HEK293 (cell line): ENCODE data around the gene SAMD1.

Experiments
- CTCF ChIA-PET: fragments of 350-600 bp; formaldehyde crosslinking; extraction: SDS; loops from one replicate; lab custom pipeline; 2021; ENCODE audit warnings: antibody characterized with exemption; lab: Yijun Ruan, JAX
- POLR2A ChIA-PET: fragments of 300-600 bp; formaldehyde crosslinking; extraction: SDS; loops from one replicate; lab custom pipeline; 2020; ENCODE audit warnings: antibody characterized with exemption, inconsistent platforms; lab: Yijun Ruan, JAX
- H3K27ac ChIP-seq: fragments of 200-500 bp; sonication (Bioruptor generic); 2 replicates; pipeline ENCODE4 v1.5.1; 2014; ENCODE audit warnings: low read depth, low read length, control low read depth, inconsistent platforms; ENCODE audit errors: extremely low read depth
- H3K36me3 ChIP-seq, 2 experiments: fragments of 200-500 bp in 1 of 2; sonication (Bioruptor generic) in 1 of 2; 1 replicate in 1 of 2; 2 replicates in 1 of 2; pipeline ENCODE4 v1.5.1; 2014 to 2017; ENCODE audit warnings: inconsistent platforms in 2 of 2, low read length in 2 of 2; ENCODE audit not compliant: control insufficient read depth in 2 of 2, insufficient read depth in 1 of 2
- H3K4me1 ChIP-seq: fragments of 200-500 bp; sonication (Bioruptor generic); 2 replicates; pipeline ENCODE4 v1.5.1; 2014; ENCODE audit warnings: mild to moderate bottlenecking, low read length, inconsistent platforms; ENCODE audit not compliant: control insufficient read depth, insufficient read depth
- H3K4me3 ChIP-seq: 2 replicates; pipeline ENCODE4 v1.5.1; 2011; ENCODE audit warnings: low read depth, mild to moderate bottlenecking, control low read depth, low read length, moderate library complexity
- H3K9me3 ChIP-seq: fragments of 200-500 bp; sonication (Bioruptor generic); 2 replicates; pipeline ENCODE4 v1.5.1; 2014; ENCODE audit warnings: low read depth, low read length, inconsistent platforms; ENCODE audit not compliant: control insufficient read depth, insufficient read depth
- HOXC10 ChIP-seq: sonication (generic); formaldehyde crosslinking; IDR thresholded peaks from 2 replicates; pipeline ENCODE4 v1.8.1; 2023; ENCODE audit warnings: mild to moderate bottlenecking, missing genetic modification reagents
- OVOL3 ChIP-seq: fragments of 450-650 bp; formaldehyde crosslinking; IDR thresholded peaks from 2 replicates; pipeline ENCODE4 v1.5.1; 2016; ENCODE audit warnings: missing biosample characterization, missing genetic modification characterization
- ZBTB21 ChIP-seq: fragments of 450-650 bp; formaldehyde crosslinking; IDR thresholded peaks from 2 replicates; pipeline ENCODE4 v1.5.1; 2017; ENCODE audit warnings: missing biosample characterization, missing genetic modification characterization
- ZFHX2 ChIP-seq: fragments of 450-650 bp; formaldehyde crosslinking; conservative IDR thresholded peaks from 2 replicates; pipeline ENCODE4 v1.5.1; 2016; ENCODE audit warnings: missing biosample characterization, missing genetic modification characterization
- ZIC2 ChIP-seq: fragments of 450-650 bp; formaldehyde crosslinking; IDR thresholded peaks from 2 replicates; pipeline ENCODE4 v1.5.1; 2016; ENCODE audit warnings: missing biosample characterization, missing genetic modification characterization
- ZNF10 ChIP-seq: fragments of 450-650 bp; formaldehyde crosslinking; IDR thresholded peaks from 2 replicates; pipeline ENCODE4 v1.5.1; 2017; ENCODE audit warnings: missing biosample characterization, missing genetic modification characterization
- ZNF175 ChIP-seq: fragments of 450-650 bp; formaldehyde crosslinking; IDR thresholded peaks from 2 replicates; pipeline ENCODE4 v1.5.1; 2016; ENCODE audit warnings: missing biosample characterization, missing genetic modification characterization
- ZNF266 ChIP-seq: fragments of 450-650 bp; formaldehyde crosslinking; IDR thresholded peaks from 2 replicates; pipeline ENCODE4 v1.5.1; 2016; ENCODE audit warnings: missing biosample characterization, missing genetic modification characterization, low read depth
- ZNF354C ChIP-seq: fragments of 450-650 bp; formaldehyde crosslinking; IDR thresholded peaks from 2 replicates; pipeline ENCODE4 v1.5.1; 2016; ENCODE audit warnings: missing biosample characterization, missing genetic modification characterization, low read depth, borderline replicate concordance
- ZNF510 ChIP-seq: fragments of 450-650 bp; formaldehyde crosslinking; IDR thresholded peaks from 2 replicates; pipeline ENCODE4 v1.5.1; 2018; ENCODE audit warnings: mild to moderate bottlenecking, missing genetic modification characterization, missing biosample characterization; ENCODE audit not compliant: insufficient replicate concordance
- ZNF544 ChIP-seq: fragments of 450-650 bp; formaldehyde crosslinking; IDR thresholded peaks from 2 replicates; pipeline ENCODE4 v1.5.0; 2017; ENCODE audit warnings: missing biosample characterization, missing genetic modification characterization
- ZNF561 ChIP-seq: fragments of 450-650 bp; IDR thresholded peaks from 2 replicates; pipeline ENCODE4 v1.5.1; 2018; ENCODE audit warnings: missing biosample characterization, missing genetic modification characterization, borderline replicate concordance
- ZNF610 ChIP-seq: fragments of 450-650 bp; formaldehyde crosslinking; IDR thresholded peaks from 2 replicates; pipeline ENCODE4 v1.5.1; 2016; ENCODE audit warnings: missing biosample characterization, missing genetic modification characterization, borderline replicate concordance
- ZNF629 ChIP-seq: fragments of 450-650 bp; formaldehyde crosslinking; IDR thresholded peaks from 2 replicates; pipeline ENCODE4 v1.5.1; 2017; ENCODE audit warnings: missing biosample characterization, missing genetic modification characterization
- ZNF660 ChIP-seq: fragments of 450-650 bp; IDR thresholded peaks from 2 replicates; pipeline ENCODE4 v1.5.1; 2018; ENCODE audit warnings: missing biosample characterization, mild to moderate bottlenecking, missing genetic modification characterization
- ZNF701 ChIP-seq: fragments of 450-650 bp; formaldehyde crosslinking; IDR thresholded peaks from 2 replicates; pipeline ENCODE4 v1.5.1; 2016; ENCODE audit warnings: missing biosample characterization, missing genetic modification characterization
- ZNF776 ChIP-seq: fragments of 450-650 bp; formaldehyde crosslinking; IDR thresholded peaks from 2 replicates; pipeline ENCODE4 v1.5.0; 2017; ENCODE audit warnings: missing biosample characterization, missing genetic modification characterization, borderline replicate concordance
- ZSCAN30 ChIP-seq: fragments of 450-650 bp; IDR thresholded peaks from 2 replicates; pipeline ENCODE4 v1.5.1; 2018; ENCODE audit warnings: missing biosample characterization, mild to moderate bottlenecking, missing genetic modification characterization, moderate library complexity
- TF ChIP-seq, protein P1 (sequence below): fragments of 450-650 bp; formaldehyde crosslinking; IDR thresholded peaks from 2 replicates; pipeline ENCODE4 v1.5.1; 2016; ENCODE audit warnings: missing biosample characterization, missing genetic modification characterization, low read depth
- TF ChIP-seq, protein P2 (sequence below): fragments of 450-650 bp; formaldehyde crosslinking; IDR thresholded peaks from 2 replicates; pipeline ENCODE4 v1.5.1; 2016; ENCODE audit warnings: missing biosample characterization, missing genetic modification characterization
- TF ChIP-seq, protein P3 (sequence below): fragments of 450-650 bp; formaldehyde crosslinking; conservative IDR thresholded peaks from 2 replicates; pipeline ENCODE4 v1.5.1; 2016; ENCODE audit warnings: low read depth, missing biosample characterization, missing genetic modification characterization
- TF ChIP-seq, protein P4 (sequence below): fragments of 450-650 bp; formaldehyde crosslinking; IDR thresholded peaks from 2 replicates; pipeline ENCODE4 v1.5.1; 2016; ENCODE audit warnings: missing biosample characterization, missing genetic modification characterization
- TF ChIP-seq, protein P5 (sequence below): fragments of 450-650 bp; formaldehyde crosslinking; IDR thresholded peaks from 2 replicates; pipeline ENCODE4 v1.5.1; 2016; ENCODE audit warnings: missing biosample characterization, missing genetic modification characterization

SAMD1 gene

DNA sequence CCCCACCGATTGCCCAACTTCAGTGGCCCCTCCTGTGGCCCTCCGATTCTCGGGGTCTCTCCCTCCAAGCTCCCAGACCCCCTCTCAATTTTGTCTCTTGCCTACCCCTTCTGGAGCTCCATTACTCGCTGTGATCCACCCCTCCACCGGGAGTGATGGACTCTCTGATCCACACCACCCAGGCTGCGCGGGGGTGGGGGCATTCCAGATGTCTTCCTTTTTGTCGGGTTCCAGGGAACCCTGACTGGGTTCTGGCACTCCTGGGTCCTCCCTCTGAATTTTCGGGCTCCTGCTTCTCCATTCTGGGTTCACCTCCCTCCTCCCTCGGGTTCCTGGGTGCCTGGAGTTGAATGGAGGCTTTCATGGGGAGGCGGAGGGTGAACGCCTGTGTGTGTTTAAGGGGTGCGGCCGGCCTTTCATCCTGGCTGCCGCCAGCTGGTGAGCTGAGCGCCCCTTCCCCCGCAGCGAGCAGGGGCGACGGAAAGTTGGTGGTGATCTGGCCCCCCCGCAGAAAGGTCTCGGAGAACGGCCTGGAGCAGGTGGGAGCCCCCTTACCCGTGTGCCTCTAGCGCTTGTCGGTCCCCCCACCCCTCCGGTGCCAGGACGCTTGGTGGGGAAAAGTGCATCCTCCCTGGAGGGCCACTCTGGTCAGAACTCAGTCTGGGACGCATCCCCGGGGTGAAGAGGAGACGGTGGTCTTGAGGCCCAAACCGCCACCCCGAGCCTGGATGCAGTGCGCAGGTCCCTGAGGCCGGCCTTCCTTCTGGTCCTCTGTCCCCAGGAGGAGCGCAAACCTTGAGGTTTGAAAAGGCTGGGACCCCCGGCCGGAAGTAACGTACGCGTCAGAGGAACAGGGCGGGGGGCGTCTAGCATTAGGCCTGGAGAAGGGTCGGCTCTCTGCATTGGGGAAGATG is 16.4 kb downstream of the SAMD1 start (continued):
- TF ChIP-seq, protein P1, sequence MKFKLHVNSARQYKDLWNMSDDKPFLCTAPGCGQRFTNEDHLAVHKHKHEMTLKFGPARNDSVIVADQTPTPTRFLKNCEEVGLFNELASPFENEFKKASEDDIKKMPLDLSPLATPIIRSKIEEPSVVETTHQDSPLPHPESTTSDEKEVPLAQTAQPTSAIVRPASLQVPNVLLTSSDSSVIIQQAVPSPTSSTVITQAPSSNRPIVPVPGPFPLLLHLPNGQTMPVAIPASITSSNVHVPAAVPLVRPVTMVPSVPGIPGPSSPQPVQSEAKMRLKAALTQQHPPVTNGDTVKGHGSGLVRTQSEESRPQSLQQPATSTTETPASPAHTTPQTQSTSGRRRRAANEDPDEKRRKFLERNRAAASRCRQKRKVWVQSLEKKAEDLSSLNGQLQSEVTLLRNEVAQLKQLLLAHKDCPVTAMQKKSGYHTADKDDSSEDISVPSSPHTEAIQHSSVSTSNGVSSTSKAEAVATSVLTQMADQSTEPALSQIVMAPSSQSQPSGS (tag by site-specific recombination), result no peak
- TF ChIP-seq ZNF561, result no peak
- TF ChIP-seq, protein P2, sequence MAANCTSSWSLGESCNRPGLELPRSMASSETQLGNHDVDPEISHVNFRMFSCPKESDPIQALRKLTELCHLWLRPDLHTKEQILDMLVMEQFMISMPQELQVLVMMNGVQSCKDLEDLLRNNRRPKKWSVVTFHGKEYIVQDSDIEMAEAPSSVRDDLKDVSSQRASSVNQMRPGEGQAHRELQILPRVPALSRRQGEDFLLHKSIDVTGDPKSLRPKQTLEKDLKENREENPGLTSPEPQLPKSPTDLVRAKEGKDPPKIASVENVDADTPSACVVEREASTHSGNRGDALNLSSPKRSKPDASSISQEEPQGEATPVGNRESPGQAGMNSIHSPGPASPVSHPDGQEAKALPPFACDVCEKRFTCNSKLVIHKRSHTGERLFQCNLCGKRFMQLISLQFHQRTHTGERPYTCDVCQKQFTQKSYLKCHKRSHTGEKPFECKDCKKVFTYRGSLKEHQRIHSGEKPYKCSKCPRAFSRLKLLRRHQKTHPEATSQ (tag by site-specific recombination), result no peak
- TF ChIP-seq, protein P3, sequence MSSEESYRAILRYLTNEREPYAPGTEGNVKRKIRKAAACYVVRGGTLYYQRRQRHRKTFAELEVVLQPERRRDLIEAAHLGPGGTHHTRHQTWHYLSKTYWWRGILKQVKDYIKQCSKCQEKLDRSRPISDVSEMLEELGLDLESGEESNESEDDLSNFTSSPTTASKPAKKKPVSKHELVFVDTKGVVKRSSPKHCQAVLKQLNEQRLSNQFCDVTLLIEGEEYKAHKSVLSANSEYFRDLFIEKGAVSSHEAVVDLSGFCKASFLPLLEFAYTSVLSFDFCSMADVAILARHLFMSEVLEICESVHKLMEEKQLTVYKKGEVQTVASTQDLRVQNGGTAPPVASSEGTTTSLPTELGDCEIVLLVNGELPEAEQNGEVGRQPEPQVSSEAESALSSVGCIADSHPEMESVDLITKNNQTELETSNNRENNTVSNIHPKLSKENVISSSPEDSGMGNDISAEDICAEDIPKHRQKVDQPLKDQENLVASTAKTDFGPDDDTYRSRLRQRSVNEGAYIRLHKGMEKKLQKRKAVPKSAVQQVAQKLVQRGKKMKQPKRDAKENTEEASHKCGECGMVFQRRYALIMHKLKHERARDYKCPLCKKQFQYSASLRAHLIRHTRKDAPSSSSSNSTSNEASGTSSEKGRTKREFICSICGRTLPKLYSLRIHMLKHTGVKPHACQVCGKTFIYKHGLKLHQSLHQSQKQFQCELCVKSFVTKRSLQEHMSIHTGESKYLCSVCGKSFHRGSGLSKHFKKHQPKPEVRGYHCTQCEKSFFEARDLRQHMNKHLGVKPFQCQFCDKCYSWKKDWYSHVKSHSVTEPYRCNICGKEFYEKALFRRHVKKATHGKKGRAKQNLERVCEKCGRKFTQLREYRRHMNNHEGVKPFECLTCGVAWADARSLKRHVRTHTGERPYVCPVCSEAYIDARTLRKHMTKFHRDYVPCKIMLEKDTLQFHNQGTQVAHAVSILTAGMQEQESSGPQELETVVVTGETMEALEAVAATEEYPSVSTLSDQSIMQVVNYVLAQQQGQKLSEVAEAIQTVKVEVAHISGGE (tag by site-specific recombination), result no peak
- peak; percentile 28; the same call in 1 of the 2 replicates for TF ChIP-seq ZFHX2 (tag by site-specific recombination)
- no peak for TF ChIP-seq ZNF776 (tag by site-specific recombination)
- TF ChIP-seq ZNF544 (tag by site-specific recombination), result no peak
- no peak for TF ChIP-seq ZNF266 (tag by site-specific recombination)

DNA sequence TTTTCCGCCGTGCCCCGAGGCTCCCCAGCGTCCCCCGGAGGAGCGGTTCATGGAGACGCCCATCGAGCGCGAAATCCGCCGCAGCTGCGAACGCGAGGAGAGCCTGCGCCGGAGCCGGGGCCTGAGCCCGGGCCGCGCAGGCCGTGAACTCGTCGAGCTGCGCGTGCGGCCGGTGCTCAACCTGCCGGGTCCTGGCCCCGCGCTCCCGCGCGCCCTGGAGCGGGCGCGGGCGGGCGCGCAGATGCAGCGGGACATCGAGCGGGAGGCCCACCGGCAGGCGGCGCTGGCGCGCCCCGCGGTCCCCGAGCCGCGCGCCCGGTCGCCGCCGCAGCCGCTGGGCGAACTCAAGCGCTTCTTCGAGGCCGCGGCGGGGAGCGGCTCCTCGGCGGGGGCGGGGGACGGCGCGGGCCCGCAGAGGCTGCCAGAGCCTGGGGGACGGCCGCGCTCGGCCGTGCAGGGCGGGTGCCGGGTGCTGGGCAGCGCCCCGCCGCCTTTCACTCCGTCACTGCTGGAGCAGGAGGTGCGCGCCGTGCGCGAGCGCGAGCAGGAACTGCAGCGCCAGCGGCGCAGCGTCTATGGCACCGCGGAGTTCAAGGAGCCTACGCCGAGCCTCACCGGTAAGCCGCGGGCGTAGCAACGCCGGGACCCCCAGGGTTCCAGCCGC is 17.2 kb downstream of the SAMD1 start:
- CTCF ChIA-PET, result interaction anchor here (0.6 to 6.2 kb wide), 16 partner anchors 8 to 283 kb away, joined by 3 to 80 read pairs (median 4); partner anchors contain the start of genes IL27RA and PALM3
- no peaks in the 10 kb centered on the region for H3K36me3 ChIP-seq
- peak overlapping the region; percentile 57 for H3K4me3 ChIP-seq
- no peaks in the 10 kb centered on the region for H3K4me1 ChIP-seq
- peak overlapping the region; percentile 44; the same call in 1 of the 2 replicates for H3K27ac ChIP-seq
- POLR2A ChIA-PET, result interaction anchor here (0.6 to 1.6 kb wide), 5 partner anchors 16 to 193 kb away, joined by 3 to 11 read pairs (median 4); partner anchors contain the start of genes ASF1B and CC2D1A
- no peaks in the 10 kb centered on the region for H3K9me3 ChIP-seq
- TF ChIP-seq ZNF175 (no peak), ZNF660 (0 out of 2 replicates have a peak, but pooled peaks have one; percentile 13), ZNF629 (no peak), ZSCAN30 (tag by site-specific recombination) (0 out of 2 replicates have a peak, but pooled peaks have one; percentile 8), OVOL3 (no peak), ZNF354C (no peak), ZNF510 (tag by site-specific recombination) (no peak), ZNF10 (tag by site-specific recombination) (no peak), HOXC10 (peak; percentile 89; the same call in 1 of the 2 replicates), ZNF610 (tag by site-specific recombination) (no peak), ZIC2 (tag by site-specific recombination) (peak; percentile 31; the same call in 1 of the 2 replicates), ZBTB21 (tag by site-specific recombination) (no peak), ZNF266 (tag by site-specific recombination) (no peak), ZNF701 (tag by site-specific recombination) (no peak)
- TF ChIP-seq, protein P4, sequence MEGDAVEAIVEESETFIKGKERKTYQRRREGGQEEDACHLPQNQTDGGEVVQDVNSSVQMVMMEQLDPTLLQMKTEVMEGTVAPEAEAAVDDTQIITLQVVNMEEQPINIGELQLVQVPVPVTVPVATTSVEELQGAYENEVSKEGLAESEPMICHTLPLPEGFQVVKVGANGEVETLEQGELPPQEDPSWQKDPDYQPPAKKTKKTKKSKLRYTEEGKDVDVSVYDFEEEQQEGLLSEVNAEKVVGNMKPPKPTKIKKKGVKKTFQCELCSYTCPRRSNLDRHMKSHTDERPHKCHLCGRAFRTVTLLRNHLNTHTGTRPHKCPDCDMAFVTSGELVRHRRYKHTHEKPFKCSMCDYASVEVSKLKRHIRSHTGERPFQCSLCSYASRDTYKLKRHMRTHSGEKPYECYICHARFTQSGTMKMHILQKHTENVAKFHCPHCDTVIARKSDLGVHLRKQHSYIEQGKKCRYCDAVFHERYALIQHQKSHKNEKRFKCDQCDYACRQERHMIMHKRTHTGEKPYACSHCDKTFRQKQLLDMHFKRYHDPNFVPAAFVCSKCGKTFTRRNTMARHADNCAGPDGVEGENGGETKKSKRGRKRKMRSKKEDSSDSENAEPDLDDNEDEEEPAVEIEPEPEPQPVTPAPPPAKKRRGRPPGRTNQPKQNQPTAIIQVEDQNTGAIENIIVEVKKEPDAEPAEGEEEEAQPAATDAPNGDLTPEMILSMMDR (tag by site-specific recombination), result 0 out of 2 replicates have a peak, but pooled peaks have one; percentile 10
- TF ChIP-seq, protein P5, sequence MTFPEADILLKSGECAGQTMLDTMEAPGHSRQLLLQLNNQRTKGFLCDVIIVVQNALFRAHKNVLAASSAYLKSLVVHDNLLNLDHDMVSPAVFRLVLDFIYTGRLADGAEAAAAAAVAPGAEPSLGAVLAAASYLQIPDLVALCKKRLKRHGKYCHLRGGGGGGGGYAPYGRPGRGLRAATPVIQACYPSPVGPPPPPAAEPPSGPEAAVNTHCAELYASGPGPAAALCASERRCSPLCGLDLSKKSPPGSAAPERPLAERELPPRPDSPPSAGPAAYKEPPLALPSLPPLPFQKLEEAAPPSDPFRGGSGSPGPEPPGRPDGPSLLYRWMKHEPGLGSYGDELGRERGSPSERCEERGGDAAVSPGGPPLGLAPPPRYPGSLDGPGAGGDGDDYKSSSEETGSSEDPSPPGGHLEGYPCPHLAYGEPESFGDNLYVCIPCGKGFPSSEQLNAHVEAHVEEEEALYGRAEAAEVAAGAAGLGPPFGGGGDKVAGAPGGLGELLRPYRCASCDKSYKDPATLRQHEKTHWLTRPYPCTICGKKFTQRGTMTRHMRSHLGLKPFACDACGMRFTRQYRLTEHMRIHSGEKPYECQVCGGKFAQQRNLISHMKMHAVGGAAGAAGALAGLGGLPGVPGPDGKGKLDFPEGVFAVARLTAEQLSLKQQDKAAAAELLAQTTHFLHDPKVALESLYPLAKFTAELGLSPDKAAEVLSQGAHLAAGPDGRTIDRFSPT (tag by site-specific recombination), result peak; percentile 45; the same call in 1 of the 2 replicates
